ENCODE measurements around the gene SNRPD3. TPM values are rescaled to one million over a fixed set of nuclear protein-coding genes. Genes with fewer than 3 reads are reported as not detected.
"Not testable (repeated sequence)": the region's sequence is repeated elsewhere in the genome, so short reads cannot be mapped to it uniquely, and the experiment has no call there.

SNRPD3 gene
- polyA plus RNA-seq, 4 donors, result 165 to 196 (median 182) TPM

GRCh38 chr22:24603770-24604629 is 48.2 kb downstream of the SNRPD3 start:
- not testable (repeated sequence) for DNase-seq (ENCODE audit: low read depth in 4 of 4, low spot score in 3 of 4)

- DNase-seq (ENCODE audit: low read depth in 4 of 4, low spot score in 3 of 4), result not testable (repeated sequence)
Measured at GRCh38 chr22:24606340-24606739, 50.5 kb downstream of the SNRPD3 start.

- not testable (repeated sequence) for DNase-seq (ENCODE audit: low read depth in 4 of 4, low spot score in 3 of 4)
Measured at GRCh38 chr22:24607429-24607983, 51.7 kb downstream of the SNRPD3 start.

GRCh38 chr22:24608327-24608726 is 52.5 kb downstream of the SNRPD3 start:
- not testable (repeated sequence) for DNase-seq (ENCODE audit: low read depth in 4 of 4, low spot score in 3 of 4)

- not testable (repeated sequence) for DNase-seq (ENCODE audit: low read depth in 4 of 4, low spot score in 3 of 4)
Measured at GRCh38 chr22:24609888-24610287, 54.1 kb downstream of the SNRPD3 start.

- DNase-seq (ENCODE audit: low read depth in 4 of 4, low spot score in 3 of 4), result not testable (repeated sequence)
Measured at GRCh38 chr22:24614794-24615193, 59.0 kb downstream of the SNRPD3 start.

- not testable (repeated sequence) for DNase-seq (ENCODE audit: low read depth in 4 of 4, low spot score in 3 of 4)
Measured at GRCh38 chr22:24621244-24621643, 65.4 kb downstream of the SNRPD3 start.

GRCh38 chr22:24622596-24622995 is 66.8 kb downstream of the SNRPD3 start:
- not testable (repeated sequence) for DNase-seq (ENCODE audit: low read depth in 4 of 4, low spot score in 3 of 4)

Other genes starting within 250 kb of the SNRPD3 start
- 1 to 10 TPM; 7.6 to 9.1 (median 8.3) TPM for gene ADORA2A, start 128.4 kb upstream of the SNRPD3 start, polyA plus RNA-seq (ENCODE audit: insufficient read length in 4 of 4)
- under 1 TPM; 0.39 to 0.86 (median 0.61) TPM for gene UPB1, start 60.7 kb upstream of the SNRPD3 start, polyA plus RNA-seq (ENCODE audit: insufficient read length in 4 of 4)
- 10 to 100 TPM; 78.8 to 89.4 (median 84.7) TPM for gene GUCD1, start 861 bp upstream of the SNRPD3 start, polyA plus RNA-seq (ENCODE audit: insufficient read length in 4 of 4)
- 10 to 100 TPM; 25.8 to 41.2 (median 32.1) TPM for gene LRRC75B, start 37.1 kb downstream of the SNRPD3 start, polyA plus RNA-seq (ENCODE audit: insufficient read length in 4 of 4)
- 10 to 100 TPM; 47.3 to 61.6 (median 53.0) TPM for gene GGT1, start 47.2 kb downstream of the SNRPD3 start, polyA plus RNA-seq (ENCODE audit: insufficient read length in 4 of 4)
- under 1 TPM in 1 of 4 donors, not detected in 3; 0.04 TPM for gene PIWIL3, start 218.7 kb downstream of the SNRPD3 start, polyA plus RNA-seq (ENCODE audit: insufficient read length in 4 of 4)